GM23248 (cell line): ENCODE data around the gene METRNL.

Experiments
- EZH2 ChIP-seq: fragments of 200-600 bp; sonication (generic); IDR thresholded peaks from 2 replicates; pipeline ENCODE4 v1.6.1; 2018; ENCODE audit warnings: antibody characterized with exemption, mild to moderate bottlenecking; ENCODE audit not compliant: insufficient read depth, poor library complexity, severe bottlenecking
- EZH2phosphoT487 ChIP-seq: fragments of 200-600 bp; sonication (generic); IDR thresholded peaks from 2 replicates; pipeline ENCODE4 v1.6.1; 2018; ENCODE audit warnings: antibody characterized with exemption, moderate library complexity, mild to moderate bottlenecking, low read depth; ENCODE audit not compliant: insufficient read depth

DNA sequence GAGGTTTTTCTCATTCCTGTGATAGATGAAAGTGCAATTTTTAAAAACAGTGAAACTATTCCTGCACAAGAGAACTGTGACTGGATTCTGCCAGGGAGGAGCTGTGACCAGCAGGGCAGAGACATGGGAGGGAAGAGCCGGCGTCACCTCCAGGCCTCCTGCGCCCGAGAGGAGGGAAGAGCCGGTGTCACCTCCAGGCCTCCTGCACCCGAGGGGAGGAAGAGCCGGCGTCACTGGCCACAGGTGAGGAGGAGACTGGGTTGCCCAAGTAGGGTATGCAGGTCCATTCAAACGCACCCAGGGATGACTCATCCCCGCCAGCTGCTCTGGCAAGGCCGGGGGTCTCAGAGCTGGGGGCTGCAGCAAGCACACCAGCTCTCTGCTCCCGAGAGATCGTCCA lies 56.7 kb downstream of the METRNL start:
- TF ChIP-seq EZH2phosphoT487 (no peak), EZH2 (no peak)
